ENCODE measurements around the gene CTNNA1.

Gene CTNNA1

GRCh38 chr5:138849882-138850281, 96.7 kb downstream of the CTNNA1 start:
- no peak for DNase-seq

GRCh38 chr5:138850865-138851435, 97.7 kb downstream of the CTNNA1 start:
- DNase-seq, result no peak

GRCh38 chr5:138853132-138853531, 99.9 kb downstream of the CTNNA1 start:
- no peak for DNase-seq

- DNase-seq, result no peak
These were observed 113.8 kb downstream of the CTNNA1 start for GRCh38 chr5:138867011-138867410.

GRCh38 chr5:138869038-138869437, 115.8 kb downstream of the CTNNA1 start:
- no peak for DNase-seq

GRCh38 chr5:138869763-138870500, 116.7 kb downstream of the CTNNA1 start:
- peak in 4 of 56 donors; percentile 9 to 20 (median 15) for DNase-seq

- DNase-seq, result peak in 18 of 56 donors; percentile 8 to 55 (median 18)
These were observed 117.4 kb downstream of the CTNNA1 start for GRCh38 chr5:138870611-138871010.

- peak in 4 of 56 donors; percentile 6 to 32 (median 23) for DNase-seq
These were observed 119.7 kb downstream of the CTNNA1 start for GRCh38 chr5:138872841-138873465.

- DNase-seq, result peak in 22 of 56 donors; percentile 7 to 71 (median 28)
These were observed 120.4 kb downstream of the CTNNA1 start for GRCh38 chr5:138873466-138874221.

GRCh38 chr5:138874241-138874640, 121.0 kb downstream of the CTNNA1 start:
- peak in 42 of 56 donors; percentile 4 to 75 (median 37) for DNase-seq

GRCh38 chr5:138874771-138875551, 121.7 kb downstream of the CTNNA1 start, which contains the start of gene LRRTM2:
Gene LRRTM2 (minus strand): TSS chr5:138875335. CDS start chr5:138874911, 424 bp downstream.
- peak in 48 of 56 donors; percentile 21 to 90 (median 63) for DNase-seq

GRCh38 chr5:138875552-138875875, 122.3 kb downstream of the CTNNA1 start:
- peak in 1 of 56 donors; percentile 57 for DNase-seq

GRCh38 chr5:138875946-138876345, 122.7 kb downstream of the CTNNA1 start:
- DNase-seq, result peak in 1 of 56 donors; percentile 26

GRCh38 chr5:138876811-138877210, 123.6 kb downstream of the CTNNA1 start:
- no peak for DNase-seq

GRCh38 chr5:138878437-138879235, 125.4 kb downstream of the CTNNA1 start:
- DNase-seq, result no peak

GRCh38 chr5:138883211-138883610, 130.0 kb downstream of the CTNNA1 start:
- no peak for DNase-seq

GRCh38 chr5:138884094-138884493, 130.9 kb downstream of the CTNNA1 start:
- DNase-seq, result no peak

- no peak for DNase-seq
These were observed 131.3 kb downstream of the CTNNA1 start for GRCh38 chr5:138884554-138884953.

GRCh38 chr5:138889994-138890393, 136.8 kb downstream of the CTNNA1 start:
- no peak for DNase-seq

GRCh38 chr5:138890644-138891043, 137.4 kb downstream of the CTNNA1 start:
- DNase-seq, result no peak
